HL-60/S4 treated with retinoic acid at 250 ng/mL for 4 days and 3 days (cell line): ENCODE results near the gene PKP2.

ENCODE experiments used
- in situ Hi-C: fragments of 300-500 bp; cut with MboI; formaldehyde crosslinking; loops from 2 replicates; pipeline ENCODE4 v1.7.0; 2022; ENCODE audit warnings: low sequenced_read_pairs

Gene PKP2

DNA sequence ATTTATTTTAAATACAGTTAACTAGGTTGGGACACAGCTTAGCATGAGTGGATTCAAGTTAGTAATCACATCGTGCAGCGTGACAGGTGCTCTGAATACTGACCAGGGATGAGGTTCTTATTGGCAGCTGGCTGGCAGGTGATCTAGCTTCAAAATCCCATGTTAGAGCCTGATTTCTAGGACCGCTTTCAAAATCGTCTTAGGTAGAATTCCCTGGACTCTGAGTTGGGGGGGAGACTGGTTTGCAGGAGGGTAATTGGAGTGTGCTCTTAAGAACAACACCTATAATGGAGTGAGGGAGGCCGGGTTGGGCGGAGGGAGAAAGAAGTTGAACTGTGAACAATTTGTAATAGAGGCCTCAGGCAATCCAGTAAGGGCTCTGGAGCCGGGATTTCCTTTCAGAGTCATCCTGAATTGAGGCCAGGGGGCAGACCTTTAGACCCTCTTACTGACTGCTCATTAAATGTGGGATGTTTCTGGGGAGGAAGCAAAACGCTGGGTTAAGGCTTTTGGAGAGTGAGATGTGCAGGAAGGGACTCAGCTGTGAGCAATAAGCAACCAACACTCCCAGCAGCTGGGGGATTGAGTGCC is 140.0 kb downstream of the PKP2 start:
- in situ Hi-C loops: loop anchor here (25.0 kb wide), 1 partner anchor 1456 kb away; no protein-coding TSS in a partner anchor

DNA sequence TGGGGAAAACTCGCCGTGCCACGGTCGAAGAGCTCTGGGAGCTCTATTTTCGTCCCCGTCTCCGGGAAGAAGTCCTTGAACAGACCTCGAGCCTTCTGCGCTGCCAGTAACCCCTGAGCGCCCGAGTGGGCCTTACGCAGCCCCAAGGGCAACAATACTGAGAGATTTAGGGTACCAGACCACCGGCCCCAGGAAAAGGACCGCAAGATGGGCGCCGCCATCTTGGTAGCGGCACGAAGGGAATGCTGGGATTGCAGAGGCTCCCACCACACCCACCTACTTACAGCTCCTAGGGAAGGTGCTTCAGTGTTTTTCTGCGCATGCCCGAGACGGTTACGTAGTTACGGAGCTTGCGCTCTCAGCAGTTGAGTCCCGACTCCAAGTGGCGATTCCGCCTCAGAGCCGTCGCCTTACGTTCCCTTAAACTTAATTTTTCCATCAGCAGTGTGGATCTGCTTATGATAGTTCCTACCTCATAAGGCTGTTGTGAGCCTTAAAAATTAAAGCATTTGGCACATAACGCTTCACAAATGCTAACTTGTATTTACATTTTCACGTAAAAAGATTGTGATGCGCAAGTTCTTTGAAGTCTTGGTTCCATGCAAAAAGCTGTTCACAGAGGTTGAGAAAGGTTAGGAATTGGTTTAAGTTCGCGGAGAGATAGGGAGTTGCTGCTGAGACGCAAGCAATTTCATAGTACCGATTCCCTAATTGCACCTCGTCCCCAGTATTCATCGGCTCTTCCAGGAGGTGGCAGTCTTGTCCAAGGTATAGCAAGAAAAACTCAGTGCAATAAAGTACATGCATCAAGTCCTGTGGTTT is 140.7 kb downstream of the PKP2 start, which contains the start of gene YARS2:
TSS of gene YARS2 (minus strand) at position 244 of the 822 bp plus-strand sequence. CDS start at position 221, 23 bp downstream.
- in situ Hi-C loops: loop anchor here (25.0 kb wide), 1 partner anchor 1456 kb away; no protein-coding TSS in a partner anchor

DNA sequence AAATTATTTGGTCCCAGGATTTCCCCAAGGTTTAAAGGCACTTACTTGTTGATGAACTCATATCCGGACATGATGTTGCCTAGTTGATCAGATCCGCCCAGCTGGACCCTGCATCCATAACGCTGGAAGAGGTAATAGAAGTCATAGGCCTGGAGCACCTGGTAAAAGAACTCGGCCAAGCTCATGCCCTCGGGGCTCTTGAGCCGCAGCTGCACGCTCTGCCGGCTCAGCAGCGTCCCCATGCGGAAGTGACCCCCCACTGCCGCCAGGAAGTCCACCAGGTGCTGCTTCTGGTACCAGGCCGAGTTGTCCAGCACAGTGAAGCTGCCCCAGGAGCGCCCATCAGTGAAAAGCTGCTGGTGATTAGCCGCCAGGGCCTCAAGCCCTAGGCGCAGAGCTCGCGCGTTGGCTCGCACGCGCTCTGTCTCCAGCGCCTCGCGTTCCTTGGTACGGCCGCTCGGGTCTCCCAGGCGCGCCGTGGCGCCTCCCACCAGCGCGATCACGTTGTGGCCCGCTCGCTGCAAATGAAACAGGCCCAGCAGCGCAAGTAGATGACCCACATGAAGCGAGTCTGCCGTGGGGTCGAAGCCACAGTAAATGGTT is 141.4 kb downstream of the PKP2 start:
- in situ Hi-C loops: loop anchor here (25.0 kb wide), 1 partner anchor 1457 kb away; no protein-coding TSS in a partner anchor

DNA sequence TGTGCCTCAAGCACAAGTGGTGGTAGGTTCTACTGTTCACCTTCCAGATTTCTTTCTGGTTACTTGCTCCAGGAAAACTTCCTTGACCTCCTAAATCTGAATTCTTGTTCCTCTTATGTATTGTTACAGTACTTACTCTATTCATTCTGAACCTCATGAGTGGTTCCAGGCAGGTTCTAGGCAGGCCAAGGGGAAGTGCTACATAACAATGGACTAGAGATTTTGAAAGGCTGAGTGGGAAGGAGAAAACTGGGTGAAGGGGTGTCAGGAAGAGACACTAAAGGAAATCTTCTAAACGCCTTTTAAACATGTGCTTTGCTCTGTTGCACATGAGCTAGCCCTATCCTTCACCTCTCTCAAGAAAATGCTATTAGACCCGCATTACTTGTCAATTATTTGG is 142.5 kb downstream of the PKP2 start:
- in situ Hi-C loops: loop anchor here (25.0 kb wide), 1 partner anchor 1458 kb away; no protein-coding TSS in a partner anchor

DNA sequence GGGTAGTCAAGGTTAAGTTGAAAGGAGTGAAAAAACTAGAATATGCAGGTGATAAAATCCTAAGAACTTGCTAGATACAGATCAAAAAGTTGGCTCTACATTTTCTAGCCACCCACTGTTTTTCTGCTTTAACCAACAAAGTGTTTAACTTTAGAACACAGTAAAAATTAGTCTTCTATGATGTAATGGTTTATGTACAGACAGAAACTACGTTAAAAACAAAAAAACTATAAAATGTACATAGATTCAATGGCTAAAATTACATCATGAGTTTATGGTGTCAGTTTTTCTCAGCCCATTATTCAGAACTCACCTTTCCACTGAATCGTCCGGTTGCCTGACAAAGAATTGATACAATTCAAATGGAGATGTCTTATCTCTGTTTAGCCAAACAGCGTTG is 143.0 kb downstream of the PKP2 start:
- in situ Hi-C loops: loop anchor here (25.0 kb wide), 1 partner anchor 1459 kb away; no protein-coding TSS in a partner anchor

DNA sequence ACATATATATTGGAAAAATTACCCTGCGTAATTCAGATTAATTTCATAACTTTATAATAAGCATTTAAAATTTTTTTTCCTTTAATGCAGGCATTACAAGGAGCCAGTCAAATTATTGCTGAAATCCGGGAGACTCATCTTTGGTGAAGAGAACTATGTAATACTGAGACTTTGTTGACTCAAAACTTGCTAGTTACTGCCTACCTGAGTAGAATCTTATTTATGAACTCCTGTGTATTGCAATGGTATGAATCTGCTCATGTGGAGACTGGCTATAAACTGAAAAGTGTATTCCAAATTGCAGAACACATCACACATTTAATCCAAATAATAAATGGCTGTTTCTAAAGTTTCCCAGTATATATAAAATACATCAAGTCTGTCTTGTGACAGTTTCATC is 153.3 kb downstream of the PKP2 start:
- in situ Hi-C loops: no loop called here

DNA sequence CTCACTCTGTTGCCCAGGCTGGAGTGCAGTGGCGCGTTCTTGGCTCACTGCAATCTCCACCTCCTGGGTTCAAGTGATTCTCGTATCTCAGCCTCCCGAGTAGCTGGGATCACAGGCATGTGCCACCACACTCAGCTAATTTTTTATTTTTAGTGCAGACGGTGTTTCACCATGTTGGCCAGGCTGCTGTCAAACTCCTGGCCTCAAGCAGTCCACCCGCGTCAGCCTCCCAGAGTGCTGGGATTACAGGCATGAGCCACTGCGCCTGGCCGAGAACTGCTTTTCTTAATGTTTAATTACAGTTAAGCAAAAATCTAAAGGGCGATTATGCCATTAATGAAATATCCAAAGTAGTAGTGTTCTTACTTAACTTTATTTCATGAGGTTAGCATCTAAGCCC is 154.4 kb downstream of the PKP2 start:
- in situ Hi-C loops: no loop called here
